ENCODE measurements around the gene GFRA1. TPM values are rescaled to one million over a fixed set of nuclear protein-coding genes. Genes with fewer than 3 reads are reported as not detected.
A peak's percentile ranks its signal among the peaks of the same experiment; 100 is the strongest.

The GFRA1 gene
- total and polyA plus RNA-seq, 2 donors (not counting 1 experiment from before 2014, with no cell fraction given), result 6.3 to 29.6 TPM

DNA sequence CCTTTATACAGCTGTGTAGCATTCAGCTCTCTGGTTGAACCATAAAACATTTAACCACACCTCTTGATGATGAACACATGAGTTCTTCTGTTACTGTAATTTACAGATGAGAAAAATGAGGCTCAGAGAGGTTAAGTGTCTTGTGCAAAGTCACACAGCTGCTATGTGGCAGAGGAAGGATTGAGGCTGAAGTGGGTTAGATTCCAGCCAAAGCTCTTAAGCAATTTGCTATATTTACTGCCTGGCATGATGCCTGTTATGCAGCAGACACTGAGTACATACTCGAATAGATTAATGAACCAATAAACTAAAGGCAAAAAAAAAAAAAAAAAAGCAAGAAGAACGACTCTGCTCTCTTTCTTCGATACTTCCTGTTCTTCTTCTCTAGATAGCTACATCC lies 35.7 kb downstream of the GFRA1 start:
- H3K4me2 ChIP-seq (ENCODE audit: extremely low read depth, insufficient read depth, low read length), result no peak overlapping the region
- no peaks in the 10 kb centered on the region for H4K20me1 ChIP-seq (ENCODE audit: control insufficient read depth, extremely low read depth, insufficient read depth, low read length)
- no peaks in the 10 kb centered on the region for H3K27me3 ChIP-seq (ENCODE audit: control insufficient read depth, insufficient read depth, low read length)
- no peak for TF ChIP-seq EZH2 (IDR thresholded peaks at IDR 0.05; ENCODE audit: low read length, missing control alignments)
- no peaks in the 10 kb centered on the region for H3K4me1 ChIP-seq (ENCODE audit: control insufficient read depth, extremely low read depth, insufficient read depth, low read length)
- no peaks in the 10 kb centered on the region for H3K9me3 ChIP-seq (ENCODE audit: control insufficient read depth, insufficient read depth, low read depth, low read length)
- no peaks in the 10 kb centered on the region for H3K36me3 ChIP-seq (ENCODE audit: control insufficient read depth, insufficient read depth, low read length)
- H3K27ac ChIP-seq (ENCODE audit: insufficient read depth, low read length), result no peak overlapping the region
- no peak overlapping the region for H3K4me3 ChIP-seq (replicated peaks in 1 of 4; ENCODE audit: control extremely low read depth in 1 of 4, insufficient read depth in 1 of 4, low read depth in 3 of 4, low read length in 4 of 4)
- DNase-seq (ENCODE audit: low read depth in 2 of 2), result peak in 1 of 2 donors; percentile 18
- H2AFZ ChIP-seq (ENCODE audit: low read length), result no peak overlapping the region
- no peak overlapping the region for H3K9ac ChIP-seq (ENCODE audit: insufficient read depth, low read length)
- no peaks in the 10 kb centered on the region for H3K79me2 ChIP-seq (ENCODE audit: control insufficient read depth, insufficient read depth, low read length)

GRCh38 chr10:116233230-116233629 lies 39.8 kb downstream of the GFRA1 start:
- Histone ChIP-seq H3K4me3 (replicated peaks in 1 of 4; ENCODE audit: control extremely low read depth in 1 of 4, insufficient read depth in 1 of 4, low read depth in 3 of 4, low read length in 4 of 4) (no peak overlapping the region), H3K4me2 (ENCODE audit: extremely low read depth, insufficient read depth, low read length) (no peak overlapping the region), H4K20me1 (ENCODE audit: control insufficient read depth, extremely low read depth, insufficient read depth, low read length) (no peaks in the 10 kb centered on the region), H3K9me3 (ENCODE audit: control insufficient read depth, insufficient read depth, low read depth, low read length) (no peaks in the 10 kb centered on the region), H3K27me3 (ENCODE audit: control insufficient read depth, insufficient read depth, low read length) (no peaks in the 10 kb centered on the region), H3K9ac (ENCODE audit: insufficient read depth, low read length) (no peak overlapping the region), H3K36me3 (ENCODE audit: control insufficient read depth, insufficient read depth, low read length) (no peaks in the 10 kb centered on the region), H3K4me1 (ENCODE audit: control insufficient read depth, extremely low read depth, insufficient read depth, low read length) (no peaks in the 10 kb centered on the region), H3K79me2 (ENCODE audit: control insufficient read depth, insufficient read depth, low read length) (no peaks in the 10 kb centered on the region), H2AFZ (ENCODE audit: low read length) (no peak overlapping the region), H3K27ac (ENCODE audit: insufficient read depth, low read length) (no peak overlapping the region)
- no peak for TF ChIP-seq EZH2 (IDR thresholded peaks at IDR 0.05; ENCODE audit: low read length, missing control alignments)
- TF ChIP-seq, protein P1, sequence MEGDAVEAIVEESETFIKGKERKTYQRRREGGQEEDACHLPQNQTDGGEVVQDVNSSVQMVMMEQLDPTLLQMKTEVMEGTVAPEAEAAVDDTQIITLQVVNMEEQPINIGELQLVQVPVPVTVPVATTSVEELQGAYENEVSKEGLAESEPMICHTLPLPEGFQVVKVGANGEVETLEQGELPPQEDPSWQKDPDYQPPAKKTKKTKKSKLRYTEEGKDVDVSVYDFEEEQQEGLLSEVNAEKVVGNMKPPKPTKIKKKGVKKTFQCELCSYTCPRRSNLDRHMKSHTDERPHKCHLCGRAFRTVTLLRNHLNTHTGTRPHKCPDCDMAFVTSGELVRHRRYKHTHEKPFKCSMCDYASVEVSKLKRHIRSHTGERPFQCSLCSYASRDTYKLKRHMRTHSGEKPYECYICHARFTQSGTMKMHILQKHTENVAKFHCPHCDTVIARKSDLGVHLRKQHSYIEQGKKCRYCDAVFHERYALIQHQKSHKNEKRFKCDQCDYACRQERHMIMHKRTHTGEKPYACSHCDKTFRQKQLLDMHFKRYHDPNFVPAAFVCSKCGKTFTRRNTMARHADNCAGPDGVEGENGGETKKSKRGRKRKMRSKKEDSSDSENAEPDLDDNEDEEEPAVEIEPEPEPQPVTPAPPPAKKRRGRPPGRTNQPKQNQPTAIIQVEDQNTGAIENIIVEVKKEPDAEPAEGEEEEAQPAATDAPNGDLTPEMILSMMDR (conservative IDR thresholded peaks at IDR 0.05 in 1 of 2, IDR thresholded peaks at IDR 0.05 in 1 of 2; ENCODE audit: low read depth in 1 of 2, low read length in 2 of 2), result no peak
- DNase-seq (ENCODE audit: low read depth in 2 of 2), result no peak

- Histone ChIP-seq H3K9me3 (ENCODE audit: control insufficient read depth, insufficient read depth, low read depth, low read length) (no peaks in the 10 kb centered on the region), H3K27me3 (ENCODE audit: control insufficient read depth, insufficient read depth, low read length) (no peaks in the 10 kb centered on the region), H4K20me1 (ENCODE audit: control insufficient read depth, extremely low read depth, insufficient read depth, low read length) (no peaks in the 10 kb centered on the region), H2AFZ (ENCODE audit: low read length) (no peak overlapping the region), H3K36me3 (ENCODE audit: control insufficient read depth, insufficient read depth, low read length) (no peaks in the 10 kb centered on the region), H3K4me2 (ENCODE audit: extremely low read depth, insufficient read depth, low read length) (no peak overlapping the region), H3K9ac (ENCODE audit: insufficient read depth, low read length) (no peak overlapping the region), H3K4me1 (ENCODE audit: control insufficient read depth, extremely low read depth, insufficient read depth, low read length) (no peaks in the 10 kb centered on the region), H3K27ac (ENCODE audit: insufficient read depth, low read length) (no peak overlapping the region), H3K4me3 (replicated peaks in 1 of 4; ENCODE audit: control extremely low read depth in 1 of 4, insufficient read depth in 1 of 4, low read depth in 3 of 4, low read length in 4 of 4) (no peak overlapping the region), H3K79me2 (ENCODE audit: control insufficient read depth, insufficient read depth, low read length) (no peaks in the 10 kb centered on the region)
- TF ChIP-seq, protein P1 (conservative IDR thresholded peaks at IDR 0.05 in 1 of 2, IDR thresholded peaks at IDR 0.05 in 1 of 2; ENCODE audit: low read depth in 1 of 2, low read length in 2 of 2), result no peak
- no peak for TF ChIP-seq EZH2 (IDR thresholded peaks at IDR 0.05; ENCODE audit: low read length, missing control alignments)
- no peak for DNase-seq (ENCODE audit: low read depth in 2 of 2)
Measured at GRCh38 chr10:116232613-116233012, 40.4 kb downstream of the GFRA1 start.
